Measurements from ENCODE around the gene NIM1K.
"Not testable (repeated sequence)": the region's sequence is repeated elsewhere in the genome, so short reads cannot be mapped to it uniquely, and the experiment has no call there.

The NIM1K gene

GRCh38 chr5:43230707-43231106 lies 38.7 kb downstream of the NIM1K start:
- no peak for DNase-seq (ENCODE audit: low read depth)

- no peak for DNase-seq (ENCODE audit: low read depth)
These were observed 40.0 kb downstream of the NIM1K start for GRCh38 chr5:43231977-43232376.

- no peak for DNase-seq (ENCODE audit: low read depth)
These were observed 41.2 kb downstream of the NIM1K start for GRCh38 chr5:43232943-43233833.

DNA sequence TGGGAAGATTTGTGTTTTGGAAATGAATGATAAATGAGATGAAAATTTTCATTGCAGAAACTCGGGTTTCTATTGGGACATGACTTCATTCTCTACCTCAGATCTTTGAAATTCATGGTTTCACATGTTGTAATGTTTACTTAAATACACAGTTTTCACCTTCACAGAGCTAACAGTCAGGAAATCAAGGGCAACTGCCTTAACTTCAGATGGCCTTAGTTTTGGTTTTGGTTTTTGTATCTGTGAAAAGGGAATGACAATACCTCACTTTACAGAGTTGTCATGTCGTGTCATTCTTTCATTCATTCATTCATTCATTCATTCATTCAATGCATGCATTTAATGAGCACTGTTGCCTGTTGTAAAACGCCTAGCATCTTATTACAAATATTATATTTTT lies 41.9 kb downstream of the NIM1K start:
- no peak for DNase-seq (ENCODE audit: low read depth)

DNA sequence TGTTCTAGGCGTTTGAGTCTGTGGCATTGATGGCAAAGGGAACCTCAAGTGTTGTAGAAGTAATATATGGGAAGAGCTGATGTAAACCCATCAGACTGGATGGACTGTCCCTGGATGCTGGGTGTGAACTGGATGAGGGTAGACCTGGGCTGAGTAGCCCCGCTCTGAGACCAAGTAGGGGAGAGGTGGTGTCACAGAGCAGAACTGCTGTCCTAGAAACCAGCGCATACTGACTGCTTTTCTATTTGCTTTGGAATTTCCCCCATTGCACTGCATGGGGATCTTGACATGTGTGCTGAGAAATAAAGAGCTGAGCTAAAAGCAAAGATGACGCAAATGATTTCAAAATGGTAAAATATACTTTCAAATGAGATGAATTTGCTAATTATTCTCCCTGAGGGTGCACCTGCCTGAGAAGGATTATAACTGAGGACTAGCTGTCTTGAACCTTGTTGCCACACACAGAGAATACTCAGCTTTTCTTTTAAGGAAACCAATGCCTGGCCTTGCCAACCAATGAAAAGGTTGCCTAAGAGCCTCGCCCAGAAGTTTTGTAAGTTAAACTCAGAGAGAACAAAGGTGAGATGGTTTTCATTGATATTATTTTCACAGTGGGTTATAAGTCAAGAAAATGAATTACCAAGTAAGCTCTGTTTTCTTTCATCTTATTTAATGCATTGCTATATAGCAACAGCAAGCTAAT lies 44.8 kb downstream of the NIM1K start:
- no peak for DNase-seq (ENCODE audit: low read depth)

DNA sequence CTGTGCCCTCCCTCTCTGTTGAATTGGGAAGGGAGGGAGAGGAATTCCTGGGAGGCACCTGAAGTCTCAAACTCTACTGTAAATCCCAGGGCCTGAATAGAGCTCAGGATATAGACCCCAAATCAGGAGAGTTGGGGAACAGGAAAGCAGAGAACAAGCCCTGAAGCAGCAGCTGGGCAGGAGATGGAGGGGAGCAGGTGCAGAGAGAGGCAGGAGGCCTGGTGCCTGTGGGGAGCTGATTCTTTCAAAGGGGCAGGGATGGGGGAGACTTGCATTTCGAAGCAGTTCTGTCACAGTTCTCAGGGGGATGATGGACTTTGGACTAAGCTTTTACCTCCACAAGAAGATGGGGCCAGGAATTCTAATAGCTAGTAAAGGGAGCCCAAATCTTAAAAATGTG lies 50.2 kb downstream of the NIM1K start:
- no peak for DNase-seq (ENCODE audit: low read depth)

DNA sequence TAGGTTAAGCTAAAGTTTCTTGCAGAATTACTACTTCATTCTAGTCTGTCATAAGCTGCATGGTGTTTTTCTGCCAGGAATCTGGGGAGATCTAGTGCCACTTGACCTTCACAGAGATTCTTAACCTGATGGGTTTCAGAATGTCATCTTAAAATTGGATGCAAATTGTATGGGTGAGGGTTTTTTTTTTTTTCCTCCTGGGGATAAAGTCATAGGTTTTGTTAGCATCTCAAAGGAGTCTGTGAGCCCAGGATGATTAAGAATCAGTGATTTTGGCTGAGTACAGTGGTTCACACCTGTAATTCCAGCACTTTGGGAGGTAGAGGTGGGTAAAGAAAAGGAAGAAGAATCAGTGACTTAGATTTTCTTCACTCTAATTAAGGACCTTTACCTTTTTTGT lies 51.2 kb downstream of the NIM1K start:
- DNase-seq (ENCODE audit: low read depth) = no peak

GRCh38 chr5:43244823-43245565 lies 53.0 kb downstream of the NIM1K start:
- DNase-seq (ENCODE audit: low read depth) = no peak

- DNase-seq (ENCODE audit: low read depth) = no peak
These were observed 53.8 kb downstream of the NIM1K start for GRCh38 chr5:43245724-43246385.

DNA sequence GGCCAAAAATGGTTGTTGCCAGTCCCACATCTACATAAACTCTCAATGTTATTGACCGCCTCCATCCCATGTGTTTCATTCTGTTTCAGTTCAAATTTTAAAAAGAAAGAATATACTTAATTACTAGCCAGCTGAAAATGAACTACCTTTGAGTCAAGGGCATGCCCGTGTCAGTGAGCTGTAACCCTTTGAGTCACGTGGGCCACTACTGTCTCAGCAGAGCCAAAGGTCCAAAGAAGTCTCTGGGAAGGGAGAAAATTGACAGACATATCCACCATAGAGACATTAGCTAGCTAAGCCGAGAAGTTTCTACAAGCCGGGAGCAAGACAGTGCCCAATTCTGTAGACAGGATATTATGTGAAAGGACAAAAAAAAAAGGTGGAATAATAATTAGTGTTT lies 59.7 kb downstream of the NIM1K start:
- no peak for DNase-seq (ENCODE audit: low read depth)

DNA sequence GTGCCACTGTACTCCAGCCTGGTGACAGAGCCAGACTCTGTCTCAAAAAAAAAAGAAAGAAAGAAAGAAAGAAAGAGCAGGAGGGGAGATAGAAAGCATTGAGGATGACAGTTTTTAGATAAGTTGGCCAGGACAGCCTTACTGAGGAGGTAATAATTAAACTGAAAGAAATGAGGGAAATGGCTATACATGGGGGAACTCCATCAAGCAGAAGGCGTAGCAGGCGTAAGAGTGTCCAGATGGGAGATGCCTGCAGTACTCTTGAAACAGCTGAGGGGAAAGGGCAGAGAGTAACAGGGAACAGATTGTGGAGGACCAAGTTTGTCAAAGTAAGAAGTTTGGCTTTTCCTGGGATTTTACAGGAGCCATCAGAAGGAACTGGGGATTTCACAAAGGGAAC lies 63.7 kb downstream of the NIM1K start:
- no peak for DNase-seq (ENCODE audit: low read depth)

GRCh38 chr5:43256261-43256966 lies 64.4 kb downstream of the NIM1K start:
- DNase-seq (ENCODE audit: low read depth) = no peak

- no peak for DNase-seq (ENCODE audit: low read depth)
These were observed 66.1 kb downstream of the NIM1K start for GRCh38 chr5:43258116-43258515.

DNA sequence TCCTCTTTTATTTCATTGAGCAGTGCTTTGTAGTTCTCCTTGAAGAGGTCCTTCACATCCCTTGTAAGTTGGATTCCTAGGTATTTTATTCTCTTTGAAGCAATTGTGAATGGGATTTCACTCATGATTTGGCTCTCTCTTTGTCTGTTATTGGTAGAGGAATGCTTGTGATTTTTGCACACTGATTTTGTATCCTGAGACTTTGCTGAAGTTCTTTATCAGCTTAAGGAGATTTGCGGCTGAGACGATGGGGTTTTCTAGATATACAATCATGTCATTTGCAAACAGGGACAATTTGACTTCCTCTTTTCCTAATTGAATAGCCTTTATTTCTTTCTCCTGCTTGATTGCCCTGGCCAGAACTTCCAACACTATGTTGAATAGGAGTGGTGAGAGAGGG lies 70.2 kb downstream of the NIM1K start:
- DNase-seq (ENCODE audit: low read depth) = not testable (repeated sequence)

- no peak for DNase-seq (ENCODE audit: low read depth)
These were observed 76.3 kb downstream of the NIM1K start for GRCh38 chr5:43268188-43268820.

- no peak for DNase-seq (ENCODE audit: low read depth)
These were observed 78.6 kb downstream of the NIM1K start for GRCh38 chr5:43270645-43271044.

DNA sequence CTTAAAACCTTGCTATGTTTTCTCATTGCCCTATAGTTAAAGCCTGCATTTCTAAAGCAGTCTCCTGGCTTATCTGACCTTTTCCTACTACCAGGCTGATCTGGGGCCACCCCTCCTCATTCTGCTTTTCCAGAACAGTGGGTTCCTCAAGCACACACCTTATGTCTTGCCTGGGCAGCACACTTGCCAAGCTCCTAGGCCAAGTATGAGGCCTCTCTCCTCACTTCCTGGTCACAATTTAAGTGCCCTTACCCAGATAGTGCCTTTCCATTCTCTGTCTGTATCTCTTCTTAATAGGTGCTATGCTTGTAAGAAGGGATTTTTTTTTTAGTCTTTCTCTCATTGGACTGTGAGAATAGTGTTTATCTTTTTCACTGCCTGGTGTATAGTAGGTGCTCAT lies 81.5 kb downstream of the NIM1K start:
- DNase-seq (ENCODE audit: low read depth) = no peak

DNA sequence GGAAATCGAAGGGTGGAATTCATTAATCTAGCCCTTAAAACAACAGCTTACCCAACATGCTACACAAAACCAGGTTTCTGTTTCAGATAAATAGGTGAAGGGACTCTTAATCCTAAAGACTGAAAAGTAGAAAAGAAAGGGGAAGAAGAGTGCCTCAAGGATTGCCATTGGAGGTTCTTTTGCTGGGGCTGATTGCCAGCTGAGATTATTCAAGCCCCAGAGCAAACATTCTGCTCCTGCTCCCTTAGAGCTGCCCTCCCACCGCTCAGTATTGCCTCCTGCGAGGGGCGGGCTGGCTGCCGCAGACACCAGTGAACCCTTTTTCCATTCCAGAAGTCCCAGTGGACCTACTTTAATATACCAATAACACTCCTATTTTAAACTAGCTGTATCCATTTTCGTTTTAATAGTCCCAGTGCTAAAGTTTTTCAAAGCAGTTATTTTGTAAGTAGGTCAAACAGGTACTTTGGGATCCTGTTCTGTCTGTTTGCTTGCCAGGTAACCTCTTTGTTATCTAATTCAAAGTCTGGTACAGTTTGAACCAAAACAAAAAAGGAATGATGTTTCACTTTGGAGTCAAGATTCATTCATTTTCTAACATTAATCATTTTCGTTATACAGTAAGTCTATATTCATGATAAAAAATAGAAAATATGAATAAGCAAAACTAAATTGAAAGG lies 82.5 kb downstream of the NIM1K start:
- DNase-seq (ENCODE audit: low read depth) = no peak

DNA sequence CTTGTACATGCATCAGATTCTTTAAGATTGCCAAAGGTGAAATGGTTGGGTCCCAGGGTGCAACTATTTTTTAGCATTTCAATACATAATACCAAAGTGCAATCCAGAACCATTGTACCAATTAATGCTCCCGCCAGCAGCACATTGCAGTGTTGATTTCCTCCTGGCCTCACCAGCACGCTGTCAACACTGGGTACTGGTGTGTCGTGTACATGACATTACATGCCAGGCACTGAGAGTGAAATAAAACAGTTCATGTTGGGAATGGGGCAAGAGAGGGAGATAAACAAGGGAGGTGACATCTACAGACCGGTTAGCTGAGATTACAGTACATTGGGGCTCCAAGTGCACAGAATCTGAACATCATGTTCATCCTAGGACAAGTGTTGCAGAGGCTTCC lies 83.4 kb downstream of the NIM1K start:
- DNase-seq (ENCODE audit: low read depth) = no peak

GRCh38 chr5:43279548-43280274 lies 87.7 kb downstream of the NIM1K start:
- DNase-seq (ENCODE audit: low read depth) = no peak

Data from non-pigmented ciliary epithelial cell (primary cell).